SU-DHL-6 (cell line): Measurements from ENCODE around the gene OR2V2.

ENCODE experiments used
- H2AFZ ChIP-seq: fragments of 200-600 bp; sonication (generic); 2 replicates; pipeline ENCODE4 v1.6.1; 2014; ENCODE audit warnings: low read depth, mild to moderate bottlenecking, moderate library complexity, mixed read lengths, antibody characterized with exemption, low read length; ENCODE audit not compliant: severe bottlenecking
- H3F3A ChIP-seq: fragments of 200-600 bp; shearing (Covaris generic); 2 replicates; pipeline ENCODE4 v1.6.0; 2016; ENCODE audit warnings: antibody characterized with exemption, mild to moderate bottlenecking; ENCODE audit not compliant: insufficient read depth
- H3K27ac ChIP-seq: fragments of 200-600 bp; sonication (generic); 2 replicates; pipeline ENCODE4 v1.5.1; 2016; ENCODE audit warnings: low read depth, mild to moderate bottlenecking, low read length, moderate library complexity, mixed read lengths
- H3K27me3 ChIP-seq: fragments of 200-600 bp; sonication (generic), shearing (Covaris generic); 2 replicates; pipeline ENCODE4 v1.6.0; 2014; ENCODE audit warnings: mild to moderate bottlenecking, low read length
- H3K36me3 ChIP-seq: fragments of 200-600 bp; sonication (generic); 2 replicates; pipeline ENCODE4 v1.6.1; 2014; ENCODE audit warnings: mild to moderate bottlenecking, low read length, mixed read lengths
- H3K4me2 ChIP-seq: fragments of 300-600, 200-600 bp; shearing (Covaris generic), sonication (generic); 2 replicates; pipeline ENCODE4 v1.6.0; 2014; ENCODE audit warnings: low read length, low read depth, mild to moderate bottlenecking; ENCODE audit not compliant: poor library complexity, severe bottlenecking
- H3K4me3 ChIP-seq: fragments of 200-600 bp; sonication (generic); 2 replicates; pipeline ENCODE4 v1.5.1; 2014; ENCODE audit warnings: antibody characterized with exemption, low read length, mild to moderate bottlenecking, mixed read lengths; ENCODE audit not compliant: insufficient read depth, poor library complexity, severe bottlenecking
- H3K79me2 ChIP-seq: fragments of 200-600 bp; sonication (generic); 2 replicates; pipeline ENCODE4 v1.6.1; 2014; ENCODE audit warnings: mild to moderate bottlenecking, low read length, moderate library complexity; ENCODE audit not compliant: insufficient read depth
- H3K9ac ChIP-seq: fragments of 200-600 bp; sonication (generic); 2 replicates; pipeline ENCODE4 v1.7.0; 2014; ENCODE audit warnings: mild to moderate bottlenecking, low read length
- H3K9me2 ChIP-seq: fragments of 200-600 bp; sonication (generic); replicated peaks from 2 replicates; pipeline ENCODE4 v1.6.1; 2014; ENCODE audit warnings: low read length; ENCODE audit not compliant: insufficient read depth
- H3K9me3 ChIP-seq: fragments of 200-600 bp; sonication (generic); 2 replicates; pipeline ENCODE4 v1.6.1; 2014; ENCODE audit warnings: low read length, mixed read lengths; ENCODE audit not compliant: insufficient read depth
- H4K20me1 ChIP-seq: fragments of 200-600 bp; sonication (generic); 2 replicates; pipeline ENCODE4 v1.6.1; 2014; ENCODE audit warnings: low read depth, mild to moderate bottlenecking, antibody characterized with exemption, low read length, moderate library complexity, mixed read lengths
- CTCF ChIP-seq: fragments of 200-600 bp; sonication (generic); IDR thresholded peaks from one replicate; pipeline ENCODE4 v1.5.1; 2017; ENCODE audit warnings: antibody characterized with exemption, mild to moderate bottlenecking, low read length, moderate library complexity; ENCODE audit not compliant: insufficient read depth, poor library complexity, severe bottlenecking
- EZH2phosphoT487 ChIP-seq: fragments of 200-600 bp; sonication (generic), shearing (Covaris generic); conservative IDR thresholded peaks from 2 replicates; pipeline ENCODE4 v1.6.1; 2018; ENCODE audit warnings: mild to moderate bottlenecking, antibody characterized with exemption, low read length, moderate library complexity, mixed read lengths

OR2V2 gene

DNA sequence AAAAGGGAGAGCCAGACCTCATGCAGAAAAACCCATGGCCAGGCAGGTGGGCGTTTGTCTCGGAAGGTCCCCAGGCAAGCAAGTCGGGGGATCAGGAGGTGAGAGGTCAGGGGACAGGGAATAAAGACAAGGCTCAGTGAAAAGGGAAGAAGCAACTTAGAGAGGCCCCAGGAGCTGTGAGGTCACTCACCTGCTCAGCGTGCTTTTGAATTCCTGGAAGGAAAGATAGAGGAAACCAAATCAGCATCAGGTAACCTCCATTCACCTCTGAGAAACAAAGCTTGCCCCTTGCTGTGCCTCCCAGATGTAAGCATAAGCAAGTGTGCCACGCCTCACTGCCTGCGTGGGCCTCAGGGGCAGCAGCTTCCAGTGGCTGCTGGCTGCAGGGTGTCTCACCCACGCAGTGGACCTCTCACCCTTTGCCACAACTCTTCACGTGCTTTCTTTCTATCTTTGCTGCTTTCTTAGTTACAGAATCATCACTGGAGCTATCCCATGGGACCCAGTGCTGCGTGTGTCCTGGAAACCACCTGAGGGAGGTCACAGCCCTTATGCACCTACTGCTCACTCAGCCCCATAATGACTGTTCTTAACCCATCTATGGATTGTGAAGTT is 51.6 kb downstream of the OR2V2 start:
- H3K9ac ChIP-seq: no peak overlapping the region
- no peak overlapping the region for H3K27ac ChIP-seq
- no peaks in the 10 kb centered on the region for H3K9me2 ChIP-seq
- no peak overlapping the region for H3K4me2 ChIP-seq
- no peak overlapping the region for H2AFZ ChIP-seq
- TF ChIP-seq CTCF (no peak), EZH2phosphoT487 (no peak)
- no peaks in the 10 kb centered on the region for H3K79me2 ChIP-seq
- H4K20me1 ChIP-seq: no peaks in the 10 kb centered on the region
- no peaks in the 10 kb centered on the region for H3K9me3 ChIP-seq
- no peak overlapping the region for H3K4me3 ChIP-seq
- no peaks in the 10 kb centered on the region for H3K27me3 ChIP-seq
- H3F3A ChIP-seq: no peaks in the 10 kb centered on the region
- no peaks in the 10 kb centered on the region for H3K36me3 ChIP-seq

- Histone ChIP-seq H3K27me3 (no peaks in the 10 kb centered on the region), H3K4me2 (no peak overlapping the region), H3K9ac (no peak overlapping the region), H3F3A (no peaks in the 10 kb centered on the region), H3K9me2 (no peaks in the 10 kb centered on the region), H2AFZ (no peak overlapping the region), H4K20me1 (no peaks in the 10 kb centered on the region), H3K27ac (no peak overlapping the region), H3K79me2 (no peaks in the 10 kb centered on the region), H3K4me3 (no peak overlapping the region), H3K36me3 (no peaks in the 10 kb centered on the region), H3K9me3 (no peaks in the 10 kb centered on the region)
- no peak for TF ChIP-seq EZH2phosphoT487
- no peak for TF ChIP-seq CTCF
These were observed 52.7 kb downstream of the OR2V2 start for GRCh38 chr5:181199881-181200638.

DNA sequence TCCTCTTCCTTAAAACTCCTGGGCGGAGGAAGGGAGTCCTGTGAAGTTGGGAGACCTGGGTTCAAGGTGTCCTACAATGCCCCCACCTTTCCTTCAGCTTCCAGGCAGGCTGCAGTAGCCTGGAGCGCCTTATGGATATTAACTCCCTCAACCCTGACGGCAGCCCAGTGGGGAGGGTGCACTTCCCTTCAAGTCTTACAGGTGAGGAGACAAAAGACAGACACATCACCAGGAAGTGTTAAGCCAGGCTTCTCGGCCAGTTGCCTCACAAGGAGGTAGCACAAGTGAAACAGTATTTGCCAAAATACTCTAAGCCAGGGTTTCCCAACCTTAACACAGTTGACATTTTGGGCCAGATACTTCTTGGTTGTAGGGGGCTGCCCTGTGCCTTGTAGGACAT is 53.4 kb downstream of the OR2V2 start:
- H3K4me3 ChIP-seq: no peak overlapping the region
- H3K9me3 ChIP-seq: no peaks in the 10 kb centered on the region

More for the DNA sequence above, 53.4 kb downstream of the OR2V2 start:
- no peak overlapping the region for H3K4me2 ChIP-seq
- TF ChIP-seq EZH2phosphoT487: no peak
- TF ChIP-seq CTCF: no peak
- H3K79me2 ChIP-seq: no peaks in the 10 kb centered on the region
- H3F3A ChIP-seq: no peaks in the 10 kb centered on the region
- H2AFZ ChIP-seq: no peak overlapping the region
- H4K20me1 ChIP-seq: no peaks in the 10 kb centered on the region
- H3K9ac ChIP-seq: no peak overlapping the region
- H3K36me3 ChIP-seq: no peaks in the 10 kb centered on the region
- no peaks in the 10 kb centered on the region for H3K9me2 ChIP-seq
- H3K27ac ChIP-seq: no peak overlapping the region
- H3K27me3 ChIP-seq: no peaks in the 10 kb centered on the region
